Activated CD4-positive, alpha-beta memory T cell treated with anti-CD3 and anti-CD28 coated beads for 36 hours (primary cell): ENCODE data around the gene MRPL53. TPM values are rescaled to one million over a fixed set of nuclear protein-coding genes. Genes with fewer than 3 reads are reported as not detected.

Experiments used
- CTCF ChIA-PET: fragments of 350-600 bp; sonication (Branson Sonifier 250); formaldehyde crosslinking; loops from one replicate; lab custom pipeline; 2021; ENCODE audit warnings: antibody characterized with exemption, inconsistent platforms; lab: Charles Lee
- POLR2A ChIA-PET: fragments of 350-600 bp; sonication (Branson Sonifier 250); formaldehyde crosslinking; loops from one replicate; lab custom pipeline; 2021; ENCODE audit warnings: antibody characterized with exemption; lab: Charles Lee
- DNase-seq: peaks from one replicate; pipeline ENCODE4 v3.0.0-alpha.2; 2020
- H3K27ac Mint-ChIP-seq: one replicate; pipeline ENCODE4 v1.8.0; 2021; ENCODE audit warnings: mixed read lengths
- H3K27me3 Mint-ChIP-seq: one replicate; pipeline ENCODE4 v1.8.0; 2021; ENCODE audit warnings: mixed read lengths
- H3K36me3 Mint-ChIP-seq: one replicate; pipeline ENCODE4 v1.8.0; 2021; ENCODE audit warnings: mixed read lengths
- H3K4me1 Mint-ChIP-seq: one replicate; pipeline ENCODE4 v1.8.0; 2021; ENCODE audit warnings: low read depth, mixed read lengths
- H3K4me3 Mint-ChIP-seq: one replicate; pipeline ENCODE4 v1.8.0; 2021; ENCODE audit warnings: mild to moderate bottlenecking, mixed read lengths
- H3K9me3 Mint-ChIP-seq: one replicate; pipeline ENCODE4 v1.8.0; 2021; ENCODE audit warnings: mixed read lengths
- intact Hi-C: fragments of 100-400 bp; cut with micrococcal nuclease; formaldehyde crosslinking; loops from one replicate; pipeline ENCODE4 v1.15.1; 2023
- total RNA-seq, 2 experiments: library from RNA; stranded (reverse); gene quantifications; one replicate each; pipeline ENCODE4 v1.2.3, GENCODE V29; 2021

The MRPL53 gene
- total RNA-seq, 2 experiments from 2014 or later: 117 to 121 TPM

- POLR2A ChIA-PET: interaction anchor here (1.1 to 3.2 kb wide), 7 partner anchors 10 to 72 kb away, joined by 3 to 20 read pairs (median 10); partner anchors contain the start of genes AUP1, C2orf81, CCDC142 and DQX1
These were observed 13.5 kb downstream of the MRPL53 start for GRCh38 chr2:74458938-74459363.

DNA sequence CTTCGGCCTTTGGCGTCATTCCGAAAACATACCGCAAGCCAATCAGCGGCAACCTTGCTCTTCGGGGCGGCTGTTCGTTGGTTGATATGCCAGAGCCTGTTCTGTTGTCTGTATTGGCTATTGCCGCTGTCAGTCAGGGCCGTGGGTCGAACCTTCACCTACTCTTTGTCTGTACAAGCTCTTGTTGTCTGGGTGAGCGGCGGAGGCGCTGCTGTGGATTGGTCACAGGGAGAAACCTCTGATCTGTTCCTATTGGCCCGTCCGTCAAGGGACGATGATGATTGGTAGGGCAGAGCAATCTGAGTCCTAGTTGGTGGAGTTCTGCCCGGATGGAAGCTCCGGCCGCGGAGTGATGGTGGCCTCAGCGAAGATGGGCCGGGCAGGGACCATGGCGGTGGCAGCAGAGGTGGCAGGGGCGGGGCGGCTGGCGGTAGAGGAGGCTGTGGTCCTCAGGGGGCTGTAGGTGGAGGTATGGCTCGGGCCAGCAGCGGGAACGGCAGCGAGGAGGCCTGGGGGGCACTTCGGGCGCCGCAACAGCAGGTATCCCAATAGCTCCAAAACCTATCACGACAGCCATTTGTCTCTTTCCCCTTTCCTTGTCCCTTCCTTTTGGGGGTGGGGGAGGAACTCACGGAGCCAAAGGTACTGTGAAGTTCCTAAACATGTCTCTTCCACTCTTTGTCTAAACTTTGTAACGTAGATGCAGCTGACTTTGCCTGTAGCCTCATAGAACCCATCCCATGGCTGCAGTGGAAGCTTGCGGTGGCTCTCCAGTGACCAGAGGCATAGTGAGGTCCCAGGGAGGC lies 14.1 kb downstream of the MRPL53 start, which contains the start of gene WBP1:
TSS of gene WBP1 (plus strand) at position 307 of the 806 bp plus-strand sequence. CDS start at position 472, 165 bp downstream.
- intact Hi-C loops: loop anchor here (1.0 to 10.0 kb wide), 6 partner anchors 14 to 1224 kb away; partner anchors contain the start of genes AUP1, CCT7, HTRA2 and MRPL53
- CTCF ChIA-PET: interaction anchor here (0.9 to 3.6 kb wide), 6 partner anchors 8 to 73 kb away, joined by 5 to 19 read pairs (median 8); partner anchors contain the start of genes CCDC142, HTRA2, MRPL53 and TTC31
- Mint-ChIP-seq H3K36me3 (peaks cover 20% of the 10 kb centered on the region), H3K27me3 (peaks cover 2% of the 10 kb centered on the region), H3K9me3 (no peaks in the 10 kb centered on the region), H3K27ac (peak within 1 kb of the TSS; percentile 99), H3K4me3 (peak within 1 kb of the TSS; percentile 87), H3K4me1 (peaks cover 55% of the 10 kb centered on the region)
- POLR2A ChIA-PET: interaction anchor here (0.9 to 3.2 kb wide), 8 partner anchors 10 to 254 kb away, joined by 3 to 20 read pairs (median 8); partner anchors contain the start of genes AUP1, C2orf81, CCDC142 and DQX1
- DNase-seq: peak; percentile 100

More at GRCh38 chr2:74458938-74459363, 13.5 kb downstream of the MRPL53 start:
- H3K36me3 Mint-ChIP-seq: peaks cover 20% of the 10 kb centered on the region
- CTCF ChIA-PET: interaction anchor here (0.9 to 3.6 kb wide), 6 partner anchors 8 to 72 kb away, joined by 5 to 19 read pairs (median 8); partner anchors contain the start of genes CCDC142, HTRA2, MRPL53 and TTC31
- peak; percentile 46 for DNase-seq
- H3K4me3 Mint-ChIP-seq: peak overlapping the region; percentile 87
- H3K4me1 Mint-ChIP-seq: peaks cover 58% of the 10 kb centered on the region
- H3K27ac Mint-ChIP-seq: peak overlapping the region; percentile 99
- H3K9me3 Mint-ChIP-seq: no peaks in the 10 kb centered on the region
- intact Hi-C loops: loop anchor here (1.0 to 10.0 kb wide), 6 partner anchors 13 to 1224 kb away; partner anchors contain the start of genes AUP1, CCT7, HTRA2 and MRPL53
- peaks cover 2% of the 10 kb centered on the region for H3K27me3 Mint-ChIP-seq

- Mint-ChIP-seq H3K27ac (peak overlapping the region; percentile 99), H3K4me1 (peaks cover 55% of the 10 kb centered on the region), H3K9me3 (no peaks in the 10 kb centered on the region), H3K4me3 (peak overlapping the region; percentile 87), H3K36me3 (peaks cover 13% of the 10 kb centered on the region), H3K27me3 (peaks cover 2% of the 10 kb centered on the region)
- intact Hi-C loops: loop anchor here (1.0 to 10.0 kb wide), 7 partner anchors 8 to 1223 kb away; partner anchors contain the start of genes AUP1, CCT7, HTRA2 and MOGS
- DNase-seq: peak; percentile 89
- POLR2A ChIA-PET: interaction anchor here (0.9 to 3.2 kb wide), 6 partner anchors 14 to 253 kb away, joined by 3 to 20 read pairs (median 12); partner anchors contain the start of genes AUP1, C2orf81, CCDC142 and HTRA2
- CTCF ChIA-PET: interaction anchor here (0.9 to 3.6 kb wide), 4 partner anchors 9 to 74 kb away, joined by 5 to 19 read pairs (median 14); partner anchors contain the start of genes CCDC142, HTRA2 and TTC31
These were observed 14.8 kb downstream of the MRPL53 start for GRCh38 chr2:74457549-74458131.

- intact Hi-C loops: loop anchor here (1.0 to 10.0 kb wide), 2 partner anchors 8 to 1222 kb away; partner anchors contain the start of genes CCT7, MOGS and PRADC1
- CTCF ChIA-PET: interaction anchor here (0.7 to 3.6 kb wide), 4 partner anchors 14 to 207 kb away, joined by 4 to 19 read pairs (median 14); partner anchors contain the start of genes CCDC142, HTRA2 and TTC31
- no peak for DNase-seq
- peaks cover 58% of the 10 kb centered on the region for H3K4me1 Mint-ChIP-seq
- H3K4me3 Mint-ChIP-seq: peak overlapping the region; percentile 87
- peak overlapping the region; percentile 99 for H3K27ac Mint-ChIP-seq
- H3K9me3 Mint-ChIP-seq: no peaks in the 10 kb centered on the region
- POLR2A ChIA-PET: interaction anchor here (0.9 to 3.0 kb wide), 4 partner anchors 25 to 253 kb away, joined by 3 to 11 read pairs (median 7); partner anchors contain the start of genes AUP1, C2orf81, HTRA2 and WDR54
- peaks cover 13% of the 10 kb centered on the region for H3K36me3 Mint-ChIP-seq
- H3K27me3 Mint-ChIP-seq: peaks cover 2% of the 10 kb centered on the region
These were observed 15.3 kb downstream of the MRPL53 start for GRCh38 chr2:74457129-74457548.

DNA sequence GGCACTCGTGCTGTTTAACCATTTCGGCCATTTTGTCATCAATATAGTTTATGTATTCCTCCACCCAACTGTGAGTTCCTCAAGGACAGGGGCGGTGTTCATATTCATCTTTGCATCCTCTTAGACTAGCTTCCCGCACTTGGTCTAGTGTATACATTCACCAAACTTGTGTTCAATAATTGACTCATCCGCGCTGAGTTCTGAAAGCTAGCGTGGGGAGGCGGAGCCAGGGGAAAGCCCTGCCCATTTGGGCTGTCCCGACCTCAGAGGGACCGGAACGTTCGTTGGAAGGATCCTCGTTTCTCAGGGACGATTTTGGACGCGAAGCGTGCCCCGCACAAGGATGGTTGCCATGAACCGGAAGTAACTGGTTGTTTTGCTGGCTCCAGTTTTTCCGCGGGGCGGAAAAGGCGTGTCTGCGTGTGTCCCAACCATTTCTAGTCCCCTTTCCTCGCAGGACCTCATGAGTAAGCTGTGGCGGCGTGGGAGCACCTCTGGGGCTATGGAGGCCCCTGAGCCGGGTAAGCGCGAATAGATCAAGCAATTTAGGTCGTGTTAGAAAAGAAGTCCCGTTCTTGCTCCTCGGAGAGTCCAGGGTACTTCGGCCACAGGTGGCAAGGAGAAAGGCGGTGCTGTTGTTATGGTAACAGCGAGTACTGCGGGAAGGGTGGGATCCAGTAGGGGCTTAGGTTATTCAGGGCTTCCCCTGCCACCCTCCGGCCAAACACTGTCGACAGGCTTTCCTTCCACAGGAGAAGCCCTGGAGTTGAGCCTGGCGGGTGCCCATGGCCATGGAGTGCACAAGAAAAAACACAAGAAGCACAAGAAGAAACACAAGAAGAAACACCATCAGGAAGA lies 17.6 kb downstream of the MRPL53 start, which contains the start of gene INO80B:
TSS of gene INO80B (plus strand) at position 434 of the 858 bp plus-strand sequence. CDS start at position 464, 30 bp downstream.
- Mint-ChIP-seq H3K36me3 (peaks cover 7% of the 10 kb centered on the region), H3K4me3 (peak within 1 kb of the TSS; percentile 87), H3K27ac (peak within 1 kb of the TSS; percentile 99), H3K4me1 (peaks cover 53% of the 10 kb centered on the region), H3K27me3 (peaks cover 2% of the 10 kb centered on the region), H3K9me3 (no peaks in the 10 kb centered on the region)
- peak; percentile 99 for DNase-seq
- intact Hi-C loops: loop anchor here (1.0 to 10.0 kb wide), 9 partner anchors 15 to 1220 kb away; partner anchors contain the start of genes AUP1, C2orf81, CCT7 and HTRA2
- ChIA-PET CTCF (interaction anchor here (0.8 to 2.7 kb wide), 12 partner anchors 10 to 276 kb away, joined by 3 to 25 read pairs (median 4); partner anchors contain the start of genes AUP1, C2orf81, CCDC142 and HTRA2), POLR2A (interaction anchor here (0.5 to 3.0 kb wide), 8 partner anchors 12 to 133 kb away, joined by 3 to 11 read pairs (median 6); partner anchors contain the start of genes AUP1, C2orf81, CCDC142 and HTRA2)

DNA sequence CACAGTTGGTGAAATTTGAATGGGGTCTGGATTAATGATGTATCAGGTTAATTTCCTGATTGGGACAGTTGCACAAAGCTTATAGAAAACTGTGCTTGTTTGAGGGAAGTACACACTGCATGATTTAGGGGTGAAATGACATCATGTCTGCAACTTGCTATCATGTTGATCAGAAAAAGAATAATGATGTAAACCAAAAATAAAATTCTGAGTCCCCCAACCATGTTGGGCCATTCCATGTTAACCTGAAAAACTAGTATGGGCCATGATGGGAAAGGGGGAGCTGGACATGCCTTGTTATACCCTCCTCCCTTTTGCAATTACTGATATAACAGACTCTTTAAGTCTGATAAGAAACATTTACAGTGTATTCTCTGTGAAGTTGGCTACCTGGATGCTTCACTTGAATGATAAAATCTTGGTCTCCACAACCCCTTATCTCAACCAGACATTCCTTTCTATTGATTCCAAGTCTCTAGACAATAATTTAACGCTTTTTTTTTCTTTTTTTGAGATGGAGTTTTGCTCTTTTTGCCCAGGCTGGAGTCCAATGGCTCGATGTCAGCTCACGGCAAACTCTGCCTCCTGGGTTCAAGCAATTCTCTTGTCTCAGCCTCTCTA lies 21.8 kb downstream of the MRPL53 start:
- Mint-ChIP-seq H3K27me3 (no peaks in the 10 kb centered on the region), H3K4me3 (no peak overlapping the region), H3K36me3 (peaks cover 1% of the 10 kb centered on the region), H3K4me1 (peaks cover 23% of the 10 kb centered on the region), H3K9me3 (no peaks in the 10 kb centered on the region), H3K27ac (no peak overlapping the region)
- DNase-seq: no peak
- CTCF ChIA-PET: interaction anchor here (0.7 kb wide), 1 partner anchor 471 kb away, joined by 3 read pairs; no protein-coding TSS in a partner anchor
- intact Hi-C loops: loop anchor here (10.0 kb wide), 1 partner anchor 1216 kb away; the partner anchor contains the start of genes CCT7 and PRADC1
- POLR2A ChIA-PET: no interaction called here

GRCh38 chr2:74448771-74449170 lies 23.7 kb downstream of the MRPL53 start:
- H3K27ac Mint-ChIP-seq: no peak overlapping the region
- peaks cover 10% of the 10 kb centered on the region for H3K4me1 Mint-ChIP-seq
- H3K9me3 Mint-ChIP-seq: no peaks in the 10 kb centered on the region
- ChIA-PET CTCF (no interaction called here), POLR2A (no interaction called here)
- intact Hi-C loops: no loop called here
- H3K36me3 Mint-ChIP-seq: no peaks in the 10 kb centered on the region
- H3K27me3 Mint-ChIP-seq: peaks cover 2% of the 10 kb centered on the region
- H3K4me3 Mint-ChIP-seq: no peak overlapping the region
- no peak for DNase-seq

- H3K4me3 Mint-ChIP-seq: no peak overlapping the region
- no peaks in the 10 kb centered on the region for H3K36me3 Mint-ChIP-seq
- no peak for DNase-seq
- H3K27ac Mint-ChIP-seq: no peak overlapping the region
- H3K9me3 Mint-ChIP-seq: no peaks in the 10 kb centered on the region
- intact Hi-C loops: no loop called here
- peaks cover 3% of the 10 kb centered on the region for H3K27me3 Mint-ChIP-seq
- ChIA-PET POLR2A (no interaction called here), CTCF (interaction anchor here (0.6 kb wide), 1 partner anchor 14 kb away, joined by 4 read pairs; no protein-coding TSS in a partner anchor)
- peaks cover 1% of the 10 kb centered on the region for H3K4me1 Mint-ChIP-seq
These were observed 25.1 kb downstream of the MRPL53 start for GRCh38 chr2:74447230-74447999.

DNA sequence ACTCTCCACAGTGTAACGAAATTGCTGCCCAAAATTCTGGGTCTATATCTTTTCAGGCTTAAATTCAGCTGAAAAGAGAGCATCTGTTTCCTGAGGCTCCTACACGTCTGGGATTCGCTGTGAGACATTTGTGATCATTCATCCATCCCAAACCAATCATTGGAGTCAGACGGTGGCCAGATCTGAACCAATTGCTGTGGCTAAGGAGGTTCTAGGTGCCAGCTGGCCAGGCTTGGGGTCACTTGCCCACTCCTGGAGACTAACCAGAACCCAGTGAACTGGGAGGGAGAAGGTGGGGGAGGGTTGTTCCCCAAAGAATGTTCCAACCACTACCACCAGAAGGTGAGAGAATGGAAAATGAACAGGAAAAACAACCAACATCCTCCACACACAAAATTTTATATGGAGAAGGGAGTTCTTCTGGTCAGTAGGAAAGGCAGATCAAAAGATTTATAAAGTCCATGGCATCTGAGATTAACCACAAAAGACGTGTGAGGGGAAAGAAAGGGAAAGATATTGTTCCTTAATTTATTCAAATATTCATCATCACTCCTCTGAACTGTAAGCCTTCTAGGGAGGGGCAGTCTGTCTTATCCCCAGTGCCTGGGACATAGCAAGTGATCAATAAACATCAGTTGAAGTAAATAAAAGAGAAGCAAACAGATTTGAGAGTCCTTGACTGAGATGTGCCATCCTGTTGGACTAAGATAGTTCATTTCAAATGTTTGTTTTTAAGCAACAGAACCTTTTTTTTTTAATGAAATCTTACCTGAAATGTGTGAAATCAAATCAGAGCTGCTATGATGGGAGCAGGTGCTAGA lies 27.8 kb downstream of the MRPL53 start:
- no peak overlapping the region for H3K4me3 Mint-ChIP-seq
- peaks cover 11% of the 10 kb centered on the region for H3K27me3 Mint-ChIP-seq
- CTCF ChIA-PET: no interaction called here
- no peaks in the 10 kb centered on the region for H3K9me3 Mint-ChIP-seq
- H3K36me3 Mint-ChIP-seq: no peaks in the 10 kb centered on the region
- H3K27ac Mint-ChIP-seq: no peak overlapping the region
- peaks cover 10% of the 10 kb centered on the region for H3K4me1 Mint-ChIP-seq
- POLR2A ChIA-PET: no interaction called here
- DNase-seq: no peak
- intact Hi-C loops: no loop called here
